Neutrophil (primary cell): ENCODE measurements around the gene CDK5R2.

Source experiments
- H3K27ac ChIP-seq: fragments of 200-600 bp; sonication (generic); 2 replicates; pipeline ENCODE4 v1.5.1; 2016; ENCODE audit warnings: mild to moderate bottlenecking, moderate library complexity
- H3K27me3 ChIP-seq: fragments of 200-600 bp; sonication (generic); 2 replicates; pipeline ENCODE4 v1.6.0; 2016; ENCODE audit warnings: mild to moderate bottlenecking
- H3K36me3 ChIP-seq: fragments of 200-600 bp; sonication (generic); 2 replicates; pipeline ENCODE4 v1.5.1; 2017
- H3K4me1 ChIP-seq, 2 experiments: fragments of 200-600 bp in 1 of 2; sonication (generic) in 1 of 2; 1 replicate in 1 of 2; 2 replicates in 1 of 2; pipeline versions ENCODE4 v1.5.1 to v1.6.1; 2013 to 2016; ENCODE audit warnings: low read depth in 1 of 2, low read length in 1 of 2, mild to moderate bottlenecking in 1 of 2, moderate library complexity in 1 of 2; ENCODE audit not compliant: control insufficient read depth in 1 of 2, insufficient read depth in 1 of 2
- H3K4me3 ChIP-seq, 2 experiments: fragments of 200-600 bp in 1 of 2; sonication (generic) in 1 of 2; 1 replicate in 1 of 2; 2 replicates in 1 of 2; pipeline ENCODE4 v1.5.1; 2013 to 2016; ENCODE audit warnings: low read depth in 1 of 2, low read length in 1 of 2, mild to moderate bottlenecking in 1 of 2, moderate library complexity in 1 of 2
- H3K9me3 ChIP-seq: fragments of 200-600 bp; sonication (generic); 2 replicates; pipeline ENCODE4 v1.5.1; 2016
- CTCF ChIP-seq: fragments of 200-600 bp; sonication (generic); IDR thresholded peaks from 2 replicates; pipeline ENCODE4 v1.5.1; 2016; ENCODE audit warnings: antibody characterized with exemption

Gene CDK5R2

DNA sequence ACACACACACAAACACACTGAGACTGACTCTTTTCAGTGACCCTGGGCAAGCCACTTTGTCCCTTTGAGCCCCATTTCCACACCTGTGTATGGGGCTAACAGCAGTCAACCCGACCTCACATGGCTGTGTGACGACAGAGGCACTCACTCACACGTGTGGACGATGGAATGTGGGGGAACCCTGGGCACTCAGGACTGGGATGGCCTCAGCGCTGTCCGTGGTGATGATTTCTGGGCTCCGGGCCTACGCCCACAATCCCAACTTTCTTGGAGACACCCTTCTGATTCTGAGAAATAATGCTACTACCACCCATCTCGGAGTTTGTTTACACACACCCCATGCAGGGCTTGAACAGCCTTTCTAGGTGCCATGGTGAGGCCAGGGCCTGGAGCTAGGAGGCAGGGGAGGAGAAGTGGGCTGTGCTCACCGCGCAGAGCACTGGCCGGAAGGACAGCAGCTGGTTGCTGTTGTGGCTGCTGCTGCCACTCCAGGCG is 32.3 kb downstream of the CDK5R2 start:
- H3K4me1 ChIP-seq = peaks cover 0 to 3% of the 10 kb centered on the region in 2 experiments
- H3K36me3 ChIP-seq = no peaks in the 10 kb centered on the region
- no peak for TF ChIP-seq CTCF
- no peak overlapping the region for H3K4me3 ChIP-seq
- no peaks in the 10 kb centered on the region for H3K9me3 ChIP-seq
- H3K27ac ChIP-seq = no peak overlapping the region
- H3K27me3 ChIP-seq = peaks cover 100% of the 10 kb centered on the region

GRCh38 chr2:218992196-218992595 is 32.7 kb downstream of the CDK5R2 start:
- H3K9me3 ChIP-seq = no peaks in the 10 kb centered on the region
- H3K27me3 ChIP-seq = peaks cover 100% of the 10 kb centered on the region
- TF ChIP-seq CTCF = no peak
- H3K4me3 ChIP-seq = no peak overlapping the region
- H3K4me1 ChIP-seq = peaks cover 0 to 3% of the 10 kb centered on the region in 2 experiments
- H3K27ac ChIP-seq = no peak overlapping the region
- no peaks in the 10 kb centered on the region for H3K36me3 ChIP-seq

DNA sequence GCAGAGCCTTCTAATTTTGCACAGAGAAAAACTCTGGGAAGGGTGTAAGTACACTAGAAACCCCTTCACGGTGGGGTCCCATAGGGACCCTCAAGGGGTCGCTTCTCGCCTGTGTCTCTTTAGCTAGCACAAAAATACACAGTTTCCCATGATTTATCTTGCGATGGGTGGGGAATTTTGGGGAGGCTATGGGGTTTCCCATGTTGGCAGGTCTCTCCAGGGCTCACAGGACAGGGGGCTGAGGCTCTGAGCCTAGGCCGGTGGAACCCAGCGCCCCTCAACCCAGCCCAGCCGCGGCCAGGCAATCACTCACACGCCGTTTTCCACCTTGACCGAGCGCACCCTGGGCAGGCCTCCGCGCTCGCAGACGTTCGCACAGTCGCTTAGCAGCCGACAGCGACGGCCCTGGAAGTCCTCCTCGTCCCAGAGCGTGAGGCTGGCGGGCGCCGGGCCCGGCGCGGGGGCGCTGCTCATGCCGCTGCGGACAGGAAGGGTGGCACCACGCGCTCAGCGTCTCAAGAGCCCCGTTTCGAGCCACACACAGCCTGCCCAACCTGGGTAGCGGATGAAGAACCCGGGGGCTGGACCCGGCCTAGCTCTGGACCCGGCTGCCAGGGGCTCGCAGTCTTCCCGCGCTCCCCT is 33.4 kb downstream of the CDK5R2 start:
- H3K27ac ChIP-seq = no peak overlapping the region
- H3K4me1 ChIP-seq = peaks cover 0 to 3% of the 10 kb centered on the region in 2 experiments
- H3K36me3 ChIP-seq = no peaks in the 10 kb centered on the region
- H3K27me3 ChIP-seq = peaks cover 100% of the 10 kb centered on the region
- no peaks in the 10 kb centered on the region for H3K9me3 ChIP-seq
- no peak overlapping the region for H3K4me3 ChIP-seq
- no peak for TF ChIP-seq CTCF

DNA sequence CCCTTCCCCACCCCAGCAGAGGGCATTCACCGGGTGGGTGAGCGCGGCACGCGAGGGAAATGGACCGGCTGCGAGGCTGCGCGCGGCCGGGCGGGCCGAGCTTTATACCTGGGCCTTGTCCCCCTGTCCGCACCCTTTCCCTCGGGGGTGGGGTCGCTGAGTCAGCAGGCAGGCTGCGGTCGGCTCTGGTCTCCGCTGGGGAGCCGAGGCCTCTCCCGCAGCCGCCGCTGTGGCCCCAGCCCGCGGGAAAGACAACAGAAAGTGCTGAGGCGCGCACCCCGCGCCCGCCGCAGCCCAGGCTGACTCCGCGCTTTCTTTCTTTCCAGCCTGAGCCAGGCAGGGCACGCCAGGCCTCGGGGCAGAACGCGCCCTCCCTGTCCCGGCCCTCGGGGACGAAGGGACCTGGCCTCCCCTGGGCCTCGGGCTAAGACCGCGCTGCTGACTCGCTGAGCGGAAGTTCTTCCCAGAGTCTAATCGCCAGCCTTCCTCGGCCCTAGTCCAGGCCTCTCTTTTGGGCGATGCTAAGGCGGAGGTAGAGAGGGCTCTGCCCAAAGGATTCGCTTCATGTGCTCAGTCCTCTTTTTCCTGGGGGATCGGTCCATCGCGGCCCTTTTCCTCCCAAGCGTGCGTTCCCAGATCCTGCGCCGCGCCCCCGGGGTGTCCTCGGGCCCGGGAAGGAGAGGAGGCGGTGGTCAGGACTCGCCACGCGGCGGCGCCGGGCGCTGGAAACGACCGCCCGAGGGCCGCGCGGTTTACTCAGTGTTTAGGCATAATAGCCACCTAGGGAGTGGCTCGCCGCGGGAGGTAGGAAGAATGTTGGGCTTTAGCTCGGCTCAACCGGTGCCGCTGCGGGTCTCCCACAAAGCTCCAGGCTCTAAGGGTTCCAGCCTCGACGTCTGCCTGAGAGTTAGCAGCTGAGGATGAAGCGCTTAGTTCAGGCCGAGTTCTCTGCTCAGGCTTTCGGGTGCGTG is 34.2 kb downstream of the CDK5R2 start, which contains the start of gene CRYBA2:
Gene CRYBA2 (minus strand): TSS at position 78 of the 971 bp plus-strand sequence. CDS start 246 bp downstream, outside the sequence.
- Histone ChIP-seq H3K27ac (no peak within 1 kb of the TSS), H3K9me3 (no peaks in the 10 kb centered on the region), H3K36me3 (no peaks in the 10 kb centered on the region), H3K4me1 (peaks cover 0 to 3% of the 10 kb centered on the region in 2 experiments), H3K4me3 (no peak within 1 kb of the TSS), H3K27me3 (peaks cover 100% of the 10 kb centered on the region)
- TF ChIP-seq CTCF = no peak

GRCh38 chr2:218995561-218995960 is 36.1 kb downstream of the CDK5R2 start:
- Histone ChIP-seq H3K9me3 (no peaks in the 10 kb centered on the region), H3K4me1 (peaks cover 0 to 3% of the 10 kb centered on the region in 2 experiments), H3K36me3 (no peaks in the 10 kb centered on the region), H3K27me3 (peaks cover 100% of the 10 kb centered on the region), H3K4me3 (no peak overlapping the region), H3K27ac (no peak overlapping the region)
- no peak for TF ChIP-seq CTCF
